OCI-LY1 (cell line): ENCODE results near the gene SOCS7.

Source experiments
- H2AFZ ChIP-seq: fragments of 200-600 bp; sonication (generic), shearing (Covaris generic); 2 replicates; pipeline ENCODE4 v1.6.0; 2014; ENCODE audit warnings: antibody characterized with exemption, mild to moderate bottlenecking, low read length
- H3F3A ChIP-seq: fragments of 200-600 bp; sonication (generic), shearing (Covaris generic); 2 replicates; pipeline ENCODE4 v1.6.0; 2014; ENCODE audit warnings: mild to moderate bottlenecking, antibody characterized with exemption, low read length, moderate library complexity; ENCODE audit not compliant: insufficient read depth
- H3K27ac ChIP-seq: fragments of 200-600 bp; sonication (generic); 2 replicates; pipeline ENCODE4 v1.5.1; 2014; ENCODE audit warnings: low read length, mixed run types, mild to moderate bottlenecking, low read depth; ENCODE audit not compliant: poor library complexity, severe bottlenecking
- H3K27me3 ChIP-seq: fragments of 200-600 bp; sonication (generic); 2 replicates; pipeline ENCODE4 v1.6.0; 2014; ENCODE audit warnings: antibody characterized with exemption, mild to moderate bottlenecking, low read length, moderate library complexity; ENCODE audit not compliant: insufficient read depth
- H3K36me3 ChIP-seq: fragments of 200-600 bp; sonication (generic); 2 replicates; pipeline ENCODE4 v1.6.1; 2014; ENCODE audit warnings: mild to moderate bottlenecking, antibody characterized with exemption, low read length, moderate library complexity, mixed read lengths; ENCODE audit not compliant: insufficient read depth
- H3K4me1 ChIP-seq: fragments of 200-600 bp; sonication (generic); 2 replicates; pipeline ENCODE4 v1.5.1; 2014; ENCODE audit warnings: mild to moderate bottlenecking, low read length, moderate library complexity; ENCODE audit not compliant: insufficient read depth, severe bottlenecking
- H3K4me2 ChIP-seq: fragments of 200-600 bp; sonication (generic), shearing (Covaris generic); 2 replicates; pipeline ENCODE4 v1.6.1; 2014; ENCODE audit warnings: low read length
- H3K4me3 ChIP-seq: fragments of 200-600 bp; sonication (generic); 2 replicates; pipeline ENCODE4 v1.5.1; 2014; ENCODE audit warnings: low read length, low read depth, mild to moderate bottlenecking, mixed read lengths; ENCODE audit not compliant: poor library complexity, severe bottlenecking
- H3K79me2 ChIP-seq: fragments of 200-600 bp; shearing (Covaris generic); 2 replicates; pipeline ENCODE4 v1.6.1; 2016; ENCODE audit warnings: mixed run types, low read length, mixed read lengths; ENCODE audit not compliant: insufficient read depth
- H3K9ac ChIP-seq: fragments of 200-600 bp; sonication (generic), shearing (Covaris generic); 2 replicates; pipeline ENCODE4 v1.6.1; 2014; ENCODE audit warnings: mild to moderate bottlenecking, low read length, mixed read lengths
- H3K9me2 ChIP-seq: fragments of 200-600 bp; sonication (generic), shearing (Covaris generic); 2 replicates; pipeline ENCODE4 v1.6.1; 2014; ENCODE audit warnings: low read depth, mild to moderate bottlenecking, low read length, mixed read lengths
- H3K9me3 ChIP-seq: fragments of 200-600 bp; shearing (Covaris generic); 2 replicates; pipeline ENCODE4 v1.6.1; 2014; ENCODE audit warnings: low read length, mixed read lengths
- H4K20me1 ChIP-seq: fragments of 200-600 bp; sonication (generic), shearing (Covaris generic); 2 replicates; pipeline ENCODE4 v1.6.0; 2016; ENCODE audit warnings: mild to moderate bottlenecking, low read length; ENCODE audit not compliant: insufficient read depth
- CTCF ChIP-seq: fragments of 200-600 bp; sonication (generic), shearing (Covaris generic); IDR thresholded peaks from 2 replicates; pipeline ENCODE4 v1.5.1; 2017; ENCODE audit warnings: mild to moderate bottlenecking, antibody characterized with exemption, low read length, moderate library complexity, mixed read lengths
- EZH2 ChIP-seq: fragments of 200-600 bp; sonication (generic), shearing (Covaris generic); IDR thresholded peaks from 2 replicates; pipeline ENCODE4 v1.8.0; 2017; ENCODE audit warnings: borderline replicate concordance, mixed run types, mild to moderate bottlenecking, antibody characterized with exemption, low read length, moderate library complexity, mixed read lengths

Gene SOCS7

DNA sequence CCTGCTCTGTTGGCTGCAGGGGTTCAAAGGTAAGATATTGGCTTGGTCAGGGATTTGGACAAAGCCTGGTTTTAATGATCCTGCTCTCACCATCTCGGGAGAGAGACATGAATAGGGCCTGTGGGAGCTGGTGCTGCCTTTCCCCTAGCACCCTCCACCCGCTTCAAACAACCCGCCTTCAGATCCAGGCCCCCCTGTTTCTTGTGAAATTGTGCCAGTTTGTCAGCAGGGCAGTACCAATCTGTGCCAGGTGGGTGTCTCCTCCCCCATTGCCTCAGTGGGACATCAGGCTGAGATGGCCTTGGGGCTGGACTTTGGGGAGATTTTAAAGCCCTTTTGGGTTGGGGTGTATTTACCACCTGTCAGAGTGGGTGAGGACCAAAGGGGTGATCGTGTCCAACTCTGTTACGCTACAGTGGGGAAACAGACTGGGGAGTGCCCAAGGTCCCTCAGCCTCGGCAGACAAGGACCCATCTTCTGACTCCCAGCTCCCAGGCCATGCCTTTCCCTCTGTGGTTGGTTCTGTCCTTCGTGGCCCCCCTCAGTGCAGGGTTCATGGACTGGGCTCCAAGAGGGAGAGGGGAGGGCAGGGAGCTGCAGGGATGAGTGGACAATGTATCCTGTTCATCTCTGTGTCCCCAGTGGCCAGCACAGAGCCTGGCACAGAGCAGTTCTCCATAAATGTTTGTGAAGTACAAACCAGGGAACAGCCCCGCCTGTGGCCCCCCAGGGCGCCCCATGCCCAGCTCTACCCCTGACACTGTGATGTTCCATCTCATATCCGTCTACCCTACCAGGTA, 79.9 kb downstream of the SOCS7 start:
- Histone ChIP-seq H3K4me2 (no peak overlapping the region), H3K36me3 (no peaks in the 10 kb centered on the region), H3K4me1 (peaks cover 5% of the 10 kb centered on the region), H3K27me3 (0 out of 2 replicates have a peak, but pooled peaks cover 6% of the 10 kb centered on the region), H3K9me2 (no peaks in the 10 kb centered on the region), H3K4me3 (no peak overlapping the region), H3K9me3 (no peaks in the 10 kb centered on the region), H3K27ac (no peak overlapping the region), H4K20me1 (no peaks in the 10 kb centered on the region), H3K79me2 (no peaks in the 10 kb centered on the region), H2AFZ (no peak overlapping the region), H3F3A (no peaks in the 10 kb centered on the region), H3K9ac (no peak overlapping the region)
- TF ChIP-seq CTCF (no peak), EZH2 (no peak)

- Histone ChIP-seq H3K4me3 (no peak overlapping the region), H3K27ac (no peak overlapping the region), H3K36me3 (no peaks in the 10 kb centered on the region), H3K9me3 (no peaks in the 10 kb centered on the region), H3K4me1 (no peaks in the 10 kb centered on the region), H2AFZ (no peak overlapping the region), H3K27me3 (0 out of 2 replicates have a peak, but pooled peaks cover 6% of the 10 kb centered on the region), H3K9me2 (no peaks in the 10 kb centered on the region), H3K4me2 (no peak overlapping the region), H3K79me2 (no peaks in the 10 kb centered on the region), H3K9ac (no peak overlapping the region), H3F3A (no peaks in the 10 kb centered on the region), H4K20me1 (no peaks in the 10 kb centered on the region)
- TF ChIP-seq CTCF: no peak
- TF ChIP-seq EZH2: no peak
These were observed 82.6 kb downstream of the SOCS7 start for GRCh38 chr17:38434178-38434665.

DNA sequence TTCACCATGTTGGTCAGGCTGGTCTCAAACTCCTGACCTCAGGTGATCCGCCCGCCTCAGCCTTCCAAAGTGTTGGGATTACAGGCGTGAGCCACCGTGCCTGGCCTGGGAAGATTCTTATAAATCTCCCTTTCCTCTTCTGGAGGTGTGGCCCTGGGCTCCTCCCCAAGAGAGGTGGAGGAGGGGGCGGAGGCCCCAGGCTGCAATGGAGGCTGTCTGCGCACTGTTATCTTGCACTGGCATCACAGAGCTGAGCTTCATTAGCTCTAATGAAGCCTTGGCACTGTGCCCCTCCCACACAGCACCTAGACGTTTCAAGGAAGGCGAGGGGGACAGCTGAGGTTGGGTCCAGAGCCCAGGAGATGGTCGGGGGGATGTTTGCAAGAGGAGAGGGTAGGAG, 84.2 kb downstream of the SOCS7 start:
- Histone ChIP-seq H3K27ac (no peak overlapping the region), H3K4me2 (no peak overlapping the region), H3K27me3 (0 out of 2 replicates have a peak, but pooled peaks cover 6% of the 10 kb centered on the region), H3K9me3 (no peaks in the 10 kb centered on the region), H2AFZ (no peak overlapping the region), H3K36me3 (no peaks in the 10 kb centered on the region), H3K9ac (no peak overlapping the region), H3F3A (no peaks in the 10 kb centered on the region), H3K79me2 (no peaks in the 10 kb centered on the region), H3K9me2 (no peaks in the 10 kb centered on the region), H4K20me1 (no peaks in the 10 kb centered on the region), H3K4me1 (no peaks in the 10 kb centered on the region), H3K4me3 (no peak overlapping the region)
- TF ChIP-seq EZH2 (no peak), CTCF (no peak)
